ENCODE measurements around the gene IL1R2.

DNA sequence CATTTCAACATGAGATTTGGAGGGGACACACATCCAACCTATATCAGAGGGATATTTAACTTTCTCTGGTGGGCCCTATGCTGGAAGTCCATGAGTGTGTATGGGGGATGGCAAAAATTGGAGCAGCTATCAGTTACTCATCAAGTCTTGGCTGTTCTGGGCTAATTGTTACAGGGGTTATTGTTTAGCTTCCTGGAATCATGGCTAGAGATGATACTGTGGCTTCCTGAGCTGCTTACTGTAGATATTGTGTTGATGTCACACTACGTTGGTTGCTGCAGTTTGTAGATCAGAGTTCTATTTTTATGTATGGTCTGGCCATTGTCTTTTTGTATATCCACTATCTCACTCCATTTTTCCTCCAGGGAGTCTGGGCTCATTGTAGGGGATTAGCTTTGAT, 20.9 kb upstream of the IL1R2 start:
- no peak for TF ChIP-seq POLR2A (IDR thresholded peaks at IDR 0.05)
- TF ChIP-seq, protein P1, sequence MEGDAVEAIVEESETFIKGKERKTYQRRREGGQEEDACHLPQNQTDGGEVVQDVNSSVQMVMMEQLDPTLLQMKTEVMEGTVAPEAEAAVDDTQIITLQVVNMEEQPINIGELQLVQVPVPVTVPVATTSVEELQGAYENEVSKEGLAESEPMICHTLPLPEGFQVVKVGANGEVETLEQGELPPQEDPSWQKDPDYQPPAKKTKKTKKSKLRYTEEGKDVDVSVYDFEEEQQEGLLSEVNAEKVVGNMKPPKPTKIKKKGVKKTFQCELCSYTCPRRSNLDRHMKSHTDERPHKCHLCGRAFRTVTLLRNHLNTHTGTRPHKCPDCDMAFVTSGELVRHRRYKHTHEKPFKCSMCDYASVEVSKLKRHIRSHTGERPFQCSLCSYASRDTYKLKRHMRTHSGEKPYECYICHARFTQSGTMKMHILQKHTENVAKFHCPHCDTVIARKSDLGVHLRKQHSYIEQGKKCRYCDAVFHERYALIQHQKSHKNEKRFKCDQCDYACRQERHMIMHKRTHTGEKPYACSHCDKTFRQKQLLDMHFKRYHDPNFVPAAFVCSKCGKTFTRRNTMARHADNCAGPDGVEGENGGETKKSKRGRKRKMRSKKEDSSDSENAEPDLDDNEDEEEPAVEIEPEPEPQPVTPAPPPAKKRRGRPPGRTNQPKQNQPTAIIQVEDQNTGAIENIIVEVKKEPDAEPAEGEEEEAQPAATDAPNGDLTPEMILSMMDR (IDR thresholded peaks at IDR 0.05) = no peak

Measured in suprapubic skin (tissue), 3 donors.